Tibial artery (tissue), 4 donors: Measurements from ENCODE around the gene GLOD4.

Experiments used
- DNase-seq, 2 donors: peaks; one replicate each; pipeline ENCODE4 v3.0.0-alpha.2; 2019
- H3K27ac ChIP-seq, 2 donors: fragments of 200-600 bp; sonication (generic) in 1 of 2; 1 replicate in 1 of 2; 2 replicates in 1 of 2; pipeline ENCODE4 v1.5.1; 2018 to 2019; ENCODE audit warnings: mild to moderate bottlenecking in 1 of 2
- H3K27me3 ChIP-seq, 2 donors: fragments of 200-600 bp; sonication (generic) in 1 of 2; one replicate each; pipeline versions ENCODE4 v1.5.1 to v1.6.0; 2016 to 2019
- H3K36me3 ChIP-seq, 3 donors: fragments of 200-600 bp; sonication (generic) in 2 of 3; one replicate each; pipeline ENCODE4 v1.5.1; 2016 to 2019; ENCODE audit warnings: mild to moderate bottlenecking in 2 of 3
- H3K4me1 ChIP-seq, 4 donors: fragments of 200-600 bp; sonication (generic) in 2 of 4; 1 replicate in 3 of 4; 2 replicates in 1 of 4; pipeline ENCODE4 v1.5.1; 2016 to 2019
- H3K4me3 ChIP-seq, 2 donors: fragments of 200-600 bp; sonication (generic) in 1 of 2; 1 replicate in 1 of 2; 2 replicates in 1 of 2; pipeline ENCODE4 v1.5.1; 2018 to 2019; ENCODE audit warnings: mild to moderate bottlenecking in 2 of 2
- H3K9me3 ChIP-seq, 3 donors: fragments of 200-600 bp; sonication (generic) in 1 of 3; one replicate each; pipeline ENCODE4 v1.5.1; 2016 to 2019
- CTCF ChIP-seq, 2 experiments: fragments of 200-600 bp in 1 of 2; fragments of 450-650 bp in 1 of 2; IDR thresholded peaks; one replicate each; pipeline ENCODE4 v1.5.1; 2017 to 2019; ENCODE audit warnings: antibody characterized with exemption in 2 of 2, mild to moderate bottlenecking in 1 of 2, moderate library complexity in 1 of 2
- intact Hi-C: fragments of 100-400 bp; cut with DNase I; formaldehyde crosslinking; loops from one replicate; pipeline ENCODE4 v1.15.0; 2023; ENCODE audit warnings: low total_unique reads

GLOD4 gene

GRCh38 chr17:728911-729310 lies 53.2 kb downstream of the GLOD4 start:
- Histone ChIP-seq H3K36me3 (no peaks in the 10 kb centered on the region), H3K9me3 (no peaks in the 10 kb centered on the region), H3K27me3 (no peaks in the 10 kb centered on the region), H3K27ac (no peak overlapping the region), H3K4me3 (no peak overlapping the region), H3K4me1 (peaks cover 0 to 16% (median 10%) of the 10 kb centered on the region in 4 donors)
- TF ChIP-seq CTCF (IDR thresholded peaks at IDR 0.05): no peak
- intact Hi-C loops: no loop called here
- DNase-seq: no peak

- intact Hi-C loops: no loop called here
- H3K9me3 ChIP-seq: no peaks in the 10 kb centered on the region
- no peak overlapping the region for H3K4me3 ChIP-seq
- no peaks in the 10 kb centered on the region for H3K36me3 ChIP-seq
- DNase-seq: no peak
- no peaks in the 10 kb centered on the region for H3K27me3 ChIP-seq
- no peak overlapping the region for H3K27ac ChIP-seq
- H3K4me1 ChIP-seq: peaks cover 0 to 5% (median 0%) of the 10 kb centered on the region in 4 donors
- TF ChIP-seq CTCF (IDR thresholded peaks at IDR 0.05): no peak
Measured at GRCh38 chr17:726271-726919, 55.7 kb downstream of the GLOD4 start.

GRCh38 chr17:725746-726145 lies 56.3 kb downstream of the GLOD4 start:
- intact Hi-C loops: no loop called here
- H3K4me3 ChIP-seq: no peak overlapping the region
- no peaks in the 10 kb centered on the region for H3K4me1 ChIP-seq
- H3K36me3 ChIP-seq: no peaks in the 10 kb centered on the region
- H3K27me3 ChIP-seq: no peaks in the 10 kb centered on the region
- H3K9me3 ChIP-seq: no peaks in the 10 kb centered on the region
- H3K27ac ChIP-seq: no peak overlapping the region
- no peak for DNase-seq
- no peak for TF ChIP-seq CTCF (IDR thresholded peaks at IDR 0.05)

GRCh38 chr17:725084-725483 lies 57.0 kb downstream of the GLOD4 start:
- H3K27ac ChIP-seq: no peak overlapping the region
- H3K27me3 ChIP-seq: no peaks in the 10 kb centered on the region
- no peaks in the 10 kb centered on the region for H3K36me3 ChIP-seq
- intact Hi-C loops: no loop called here
- H3K4me3 ChIP-seq: no peak overlapping the region
- no peak for TF ChIP-seq CTCF (IDR thresholded peaks at IDR 0.05)
- H3K9me3 ChIP-seq: no peaks in the 10 kb centered on the region
- no peaks in the 10 kb centered on the region for H3K4me1 ChIP-seq
- DNase-seq: no peak

GRCh38 chr17:721540-721937 lies 60.5 kb downstream of the GLOD4 start:
- Histone ChIP-seq H3K27ac (no peak overlapping the region), H3K4me3 (no peak overlapping the region), H3K4me1 (peaks cover 0 to 3% (median 0%) of the 10 kb centered on the region in 4 donors), H3K36me3 (no peaks in the 10 kb centered on the region), H3K9me3 (no peaks in the 10 kb centered on the region), H3K27me3 (no peaks in the 10 kb centered on the region)
- no peak for DNase-seq
- intact Hi-C loops: no loop called here
- TF ChIP-seq CTCF (IDR thresholded peaks at IDR 0.05): no peak
